Mesothelial cell of epicardium (in vitro differentiated cells): ENCODE results near the gene SLC30A3. TPM values are rescaled to one million over a fixed set of nuclear protein-coding genes. Genes with fewer than 3 reads are reported as not detected.
A peak's percentile ranks its signal among the peaks of the same experiment; 100 is the strongest.

Experiments
- DNase-seq, 2 experiments: peaks; one replicate each; pipeline ENCODE4 v3.0.0; 2021; ENCODE audit warnings: low spot score in 2 of 2; ENCODE audit not compliant: unreplicated experiment in 2 of 2
- H3K27ac Mint-ChIP-seq: 2 replicates; pipeline ENCODE4 v1.8.0; 2021; ENCODE audit warnings: mixed read lengths
- H3K27me3 Mint-ChIP-seq: 2 replicates; pipeline ENCODE4 v1.8.0; 2021; ENCODE audit warnings: low read depth, mixed read lengths
- H3K36me3 Mint-ChIP-seq: 2 replicates; pipeline ENCODE4 v1.8.0; 2021; ENCODE audit warnings: mixed read lengths
- H3K4me1 Mint-ChIP-seq: 2 replicates; pipeline ENCODE4 v1.8.0; 2021; ENCODE audit warnings: mixed read lengths
- H3K4me3 Mint-ChIP-seq: 2 replicates; pipeline ENCODE4 v1.8.0; 2021; ENCODE audit warnings: mild to moderate bottlenecking, moderate library complexity, mixed read lengths
- H3K9me3 Mint-ChIP-seq: 2 replicates; pipeline ENCODE4 v1.8.0; 2021; ENCODE audit warnings: mixed read lengths
- total RNA-seq: library from RNA; stranded (reverse); gene quantifications from 3 replicates; pipeline ENCODE4 v1.2.1, GENCODE V29; 2021
- TF ChIP-seq, protein P1 (sequence below): fragments of 200-600 bp; sonication (generic); IDR thresholded peaks from one replicate; pipeline ENCODE4 v1.5.0; 2021; ENCODE audit warnings: antibody characterized with exemption; ENCODE audit not compliant: unreplicated experiment

The SLC30A3 gene, protein sequence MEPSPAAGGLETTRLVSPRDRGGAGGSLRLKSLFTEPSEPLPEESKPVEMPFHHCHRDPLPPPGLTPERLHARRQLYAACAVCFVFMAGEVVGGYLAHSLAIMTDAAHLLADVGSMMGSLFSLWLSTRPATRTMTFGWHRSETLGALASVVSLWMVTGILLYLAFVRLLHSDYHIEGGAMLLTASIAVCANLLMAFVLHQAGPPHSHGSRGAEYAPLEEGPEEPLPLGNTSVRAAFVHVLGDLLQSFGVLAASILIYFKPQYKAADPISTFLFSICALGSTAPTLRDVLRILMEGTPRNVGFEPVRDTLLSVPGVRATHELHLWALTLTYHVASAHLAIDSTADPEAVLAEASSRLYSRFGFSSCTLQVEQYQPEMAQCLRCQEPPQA
- total RNA-seq = 2.3 to 3.4 TPM (median 3.1 TPM) in 3 replicates

DNA sequence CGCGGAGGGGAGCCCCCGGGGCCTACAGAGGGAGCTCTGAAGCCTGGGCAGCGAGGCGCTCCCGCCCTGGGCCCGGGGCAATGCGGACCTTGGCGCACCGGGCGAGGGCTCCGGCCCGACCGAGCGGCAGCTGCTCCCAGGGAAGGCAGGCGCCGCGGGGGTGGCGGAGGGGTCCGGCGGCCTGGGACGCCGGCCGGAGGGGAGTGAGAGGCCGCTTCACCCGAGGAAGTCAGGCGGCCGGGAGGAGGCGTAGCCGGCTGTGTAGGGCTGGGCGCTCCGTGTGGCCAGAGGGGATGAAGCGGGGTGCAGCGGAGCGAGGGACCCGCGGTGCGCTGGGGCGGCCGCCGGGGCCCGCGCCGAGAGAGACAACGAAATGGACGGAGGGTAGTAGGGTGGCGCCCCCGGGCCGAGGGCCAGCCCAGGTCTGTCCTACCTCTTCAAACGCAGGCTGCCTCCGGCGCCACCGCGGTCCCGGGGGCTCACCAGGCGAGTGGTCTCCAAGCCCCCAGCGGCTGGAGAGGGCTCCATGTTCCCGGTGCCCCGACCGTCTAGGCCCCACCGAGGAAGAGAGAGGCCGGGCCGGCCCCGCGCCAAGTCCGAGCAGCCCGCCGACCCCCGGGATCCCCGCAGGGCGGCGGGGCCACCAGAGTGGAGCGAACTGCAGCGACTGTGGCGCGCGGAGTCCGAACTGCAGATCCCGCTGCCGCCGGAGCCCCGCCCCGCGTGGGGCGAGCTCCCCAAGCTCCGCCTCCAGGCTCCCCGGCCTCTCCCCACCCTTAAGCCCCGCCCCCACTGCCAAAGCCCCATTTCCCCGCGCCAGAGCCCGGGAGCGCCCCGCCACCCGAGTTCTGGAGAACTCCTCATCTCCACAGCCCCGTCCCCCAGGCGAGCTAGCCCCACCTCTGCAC is at the start of gene SLC30A3:
Gene SLC30A3, minus strand, starts transcription at position 669 of the 908 bp plus-strand sequence. Its CDS starts 141 bp downstream, at position 528.
- H3K4me1 Mint-ChIP-seq = peaks cover 22% of the 10 kb centered on the region
- H3K4me3 Mint-ChIP-seq = peak within 1 kb of the TSS; percentile 77
- no peaks in the 10 kb centered on the region for H3K9me3 Mint-ChIP-seq
- H3K27me3 Mint-ChIP-seq = peaks cover 40% of the 10 kb centered on the region
- H3K36me3 Mint-ChIP-seq = no peaks in the 10 kb centered on the region
- no peak within 1 kb of the TSS for H3K27ac Mint-ChIP-seq
- TF ChIP-seq, protein P1, sequence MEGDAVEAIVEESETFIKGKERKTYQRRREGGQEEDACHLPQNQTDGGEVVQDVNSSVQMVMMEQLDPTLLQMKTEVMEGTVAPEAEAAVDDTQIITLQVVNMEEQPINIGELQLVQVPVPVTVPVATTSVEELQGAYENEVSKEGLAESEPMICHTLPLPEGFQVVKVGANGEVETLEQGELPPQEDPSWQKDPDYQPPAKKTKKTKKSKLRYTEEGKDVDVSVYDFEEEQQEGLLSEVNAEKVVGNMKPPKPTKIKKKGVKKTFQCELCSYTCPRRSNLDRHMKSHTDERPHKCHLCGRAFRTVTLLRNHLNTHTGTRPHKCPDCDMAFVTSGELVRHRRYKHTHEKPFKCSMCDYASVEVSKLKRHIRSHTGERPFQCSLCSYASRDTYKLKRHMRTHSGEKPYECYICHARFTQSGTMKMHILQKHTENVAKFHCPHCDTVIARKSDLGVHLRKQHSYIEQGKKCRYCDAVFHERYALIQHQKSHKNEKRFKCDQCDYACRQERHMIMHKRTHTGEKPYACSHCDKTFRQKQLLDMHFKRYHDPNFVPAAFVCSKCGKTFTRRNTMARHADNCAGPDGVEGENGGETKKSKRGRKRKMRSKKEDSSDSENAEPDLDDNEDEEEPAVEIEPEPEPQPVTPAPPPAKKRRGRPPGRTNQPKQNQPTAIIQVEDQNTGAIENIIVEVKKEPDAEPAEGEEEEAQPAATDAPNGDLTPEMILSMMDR = no peak
- peak; percentile 46 to 61 for DNase-seq

DNA sequence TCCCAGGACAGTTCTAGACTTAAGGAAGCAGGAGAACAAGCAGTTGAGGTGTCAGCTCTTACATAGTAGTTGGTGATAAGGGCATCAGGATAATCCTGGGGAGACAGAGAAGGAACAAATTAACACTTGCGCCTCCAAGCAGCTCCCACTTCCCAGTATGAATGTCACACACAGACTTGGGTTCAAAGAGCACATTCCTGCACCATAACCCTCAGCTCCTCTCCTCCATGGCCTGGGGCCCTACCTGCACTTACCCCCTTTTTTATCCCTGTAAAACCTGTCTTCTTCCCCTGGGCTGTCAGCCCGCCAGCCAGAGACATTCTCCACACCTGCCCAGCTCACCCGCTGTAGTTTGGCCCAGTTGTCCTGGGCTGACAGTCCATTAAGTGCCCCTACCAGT is 49.3 kb upstream of the SLC30A3 start:
- Mint-ChIP-seq H3K27ac (no peak overlapping the region), H3K4me1 (peaks cover 2% of the 10 kb centered on the region), H3K36me3 (peaks cover 20% of the 10 kb centered on the region), H3K9me3 (no peaks in the 10 kb centered on the region), H3K27me3 (peaks cover 17% of the 10 kb centered on the region), H3K4me3 (no peak overlapping the region)
- DNase-seq = no peak
- TF ChIP-seq, protein P1 = no peak

DNA sequence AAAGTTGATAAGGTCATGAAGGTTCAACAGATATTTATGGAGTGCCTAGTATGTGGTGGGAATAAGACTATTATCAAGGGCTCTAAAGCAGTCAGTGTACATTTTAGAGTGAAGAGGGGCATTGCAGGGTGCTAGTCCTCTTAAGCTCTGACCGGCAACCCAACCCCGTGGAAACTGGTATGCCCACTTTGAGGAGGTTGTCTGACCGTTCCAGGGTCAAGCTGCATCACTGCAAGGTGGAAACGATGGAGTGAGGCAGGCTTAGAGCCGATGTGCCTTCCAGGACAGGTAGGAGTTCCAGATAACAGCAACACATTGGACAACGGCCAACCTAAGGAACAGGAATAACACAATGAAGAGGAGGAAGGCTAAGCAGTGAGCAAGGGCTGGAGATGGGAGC is 46.8 kb upstream of the SLC30A3 start:
- DNase-seq = no peak
- Mint-ChIP-seq H3K4me3 (no peak overlapping the region), H3K36me3 (peaks cover 20% of the 10 kb centered on the region), H3K9me3 (no peaks in the 10 kb centered on the region), H3K4me1 (no peaks in the 10 kb centered on the region), H3K27ac (no peak overlapping the region), H3K27me3 (peaks cover 42% of the 10 kb centered on the region)
- TF ChIP-seq, protein P1 = no peak

DNA sequence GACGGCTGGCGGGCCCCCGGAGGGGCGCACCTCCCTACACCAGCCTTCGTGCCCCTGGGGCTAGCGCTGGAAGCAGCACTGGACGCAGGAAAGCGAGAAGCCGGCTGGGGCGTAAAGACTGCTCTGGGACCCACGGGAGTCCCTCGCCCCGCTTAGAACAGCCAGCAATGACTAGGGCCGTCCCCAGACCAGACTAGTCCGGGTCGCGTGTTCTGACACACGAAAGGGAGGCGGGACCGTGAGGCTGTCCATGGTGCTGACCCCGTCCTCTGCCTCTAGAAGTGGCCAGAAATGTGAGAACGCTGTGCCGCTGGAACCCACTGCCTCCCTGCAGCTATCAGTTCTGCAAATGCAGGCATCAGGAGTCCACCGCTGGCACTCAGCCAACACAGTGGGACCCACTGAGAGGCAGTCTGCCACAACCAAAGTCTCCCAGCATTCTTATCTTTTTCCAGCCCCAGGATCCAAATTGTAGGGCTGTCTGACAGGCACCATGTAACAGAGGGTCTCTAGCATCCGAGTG is 45.6 kb upstream of the SLC30A3 start, which contains the start of gene UCN:
Gene UCN, minus strand, starts transcription at position 87 of the 523 bp plus-strand sequence. CDS start 550 bp downstream, outside the sequence.
- DNase-seq = peak; percentile 49 to 57
- peaks cover 47% of the 10 kb centered on the region for H3K27me3 Mint-ChIP-seq
- H3K4me3 Mint-ChIP-seq = no peak within 1 kb of the TSS
- no peaks in the 10 kb centered on the region for H3K4me1 Mint-ChIP-seq
- peaks cover 20% of the 10 kb centered on the region for H3K36me3 Mint-ChIP-seq
- H3K9me3 Mint-ChIP-seq = no peaks in the 10 kb centered on the region
- TF ChIP-seq, protein P1 = no peak
- no peak within 1 kb of the TSS for H3K27ac Mint-ChIP-seq

DNA sequence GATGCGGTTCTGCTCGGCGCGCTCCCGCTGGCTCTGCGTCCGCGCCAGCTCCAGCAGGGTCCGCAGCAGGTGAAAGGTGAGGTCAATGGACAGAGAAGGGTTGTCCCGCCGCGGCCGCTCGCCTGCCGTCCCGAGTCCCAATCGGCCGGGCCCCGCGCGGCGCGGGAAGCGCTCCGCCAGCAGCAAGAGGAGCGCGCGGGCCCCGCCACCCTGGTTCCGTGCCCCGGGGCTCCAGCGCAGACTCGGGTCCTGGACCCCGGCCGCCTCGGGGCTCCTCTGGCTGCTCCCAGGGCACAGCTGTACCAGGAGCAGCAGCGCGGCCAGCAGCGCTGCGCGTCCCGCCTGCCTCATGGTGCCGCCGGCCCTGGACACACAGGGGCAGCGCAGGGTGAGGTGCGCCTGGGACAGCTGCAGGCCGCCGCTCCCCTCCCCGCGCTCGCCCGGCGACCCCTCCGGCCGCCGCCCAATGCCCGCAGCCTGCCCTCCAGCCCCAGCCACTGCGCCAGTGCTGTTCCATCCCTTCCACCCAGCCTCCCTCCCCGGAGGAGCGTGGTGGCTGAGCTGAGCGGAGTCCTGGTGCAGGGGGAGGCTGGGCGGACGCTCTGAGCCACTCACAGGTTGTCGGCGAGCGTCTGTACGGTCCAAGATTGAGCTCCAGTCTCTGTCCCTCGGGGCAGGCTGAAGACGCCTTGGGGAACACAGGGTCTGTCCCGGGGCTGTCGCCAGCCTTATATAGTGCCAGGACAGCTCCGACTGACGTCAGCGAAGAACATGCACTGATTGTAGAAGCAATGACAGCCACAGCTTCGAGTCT is 44.9 kb upstream of the SLC30A3 start:
- Mint-ChIP-seq H3K9me3 (no peaks in the 10 kb centered on the region), H3K36me3 (peaks cover 20% of the 10 kb centered on the region), H3K4me1 (no peaks in the 10 kb centered on the region), H3K4me3 (no peak overlapping the region), H3K27me3 (peaks cover 47% of the 10 kb centered on the region), H3K27ac (no peak overlapping the region)
- TF ChIP-seq, protein P1 = no peak
- DNase-seq = no peak
